NCI-H2107 (cell line): Measurements from ENCODE around the gene TBC1D2B.

ENCODE experiments used
- DNase-seq: peaks from one replicate; lab custom pipeline; 2025; lab: John Stamatoyannopoulos, UW

The TBC1D2B gene

GRCh38 chr15:78072080-78072892 is 5.2 kb downstream of the TBC1D2B start:
- DNase-seq: no peak

GRCh38 chr15:78071383-78071782 is 6.1 kb downstream of the TBC1D2B start:
- no peak for DNase-seq

- no peak for DNase-seq
Measured at GRCh38 chr15:78070049-78070700, 7.3 kb downstream of the TBC1D2B start.

- no peak for DNase-seq
Measured at GRCh38 chr15:78069462-78070029, 8.0 kb downstream of the TBC1D2B start.

GRCh38 chr15:78069052-78069414 is 8.5 kb downstream of the TBC1D2B start:
- DNase-seq: no peak

GRCh38 chr15:78067328-78068228 is 9.9 kb downstream of the TBC1D2B start:
- no peak for DNase-seq

- DNase-seq: no peak
Measured at GRCh38 chr15:78065973-78066946, 11.3 kb downstream of the TBC1D2B start.

GRCh38 chr15:78065284-78065872 is 12.1 kb downstream of the TBC1D2B start:
- no peak for DNase-seq

GRCh38 chr15:78064544-78064943 is 13.0 kb downstream of the TBC1D2B start:
- DNase-seq: no peak

- DNase-seq: no peak
Measured at GRCh38 chr15:78063970-78064385, 13.5 kb downstream of the TBC1D2B start.

- DNase-seq: no peak
Measured at GRCh38 chr15:78063217-78063616, 14.3 kb downstream of the TBC1D2B start.

GRCh38 chr15:78061963-78062427 is 15.5 kb downstream of the TBC1D2B start:
- no peak for DNase-seq

GRCh38 chr15:78060232-78060631 is 17.3 kb downstream of the TBC1D2B start:
- DNase-seq: no peak

GRCh38 chr15:78059110-78059839 is 18.2 kb downstream of the TBC1D2B start:
- DNase-seq: no peak

GRCh38 chr15:78058401-78058935 is 19.0 kb downstream of the TBC1D2B start:
- DNase-seq: no peak

- no peak for DNase-seq
Measured at GRCh38 chr15:78057803-78058202, 19.7 kb downstream of the TBC1D2B start.

GRCh38 chr15:78056714-78057269 is 20.7 kb downstream of the TBC1D2B start:
- DNase-seq: no peak

- DNase-seq: no peak
Measured at GRCh38 chr15:78055919-78056713, 21.4 kb downstream of the TBC1D2B start.
